HepG2 (cell line): Measurements from ENCODE around the gene EDC3. TPM values are rescaled to one million over a fixed set of nuclear protein-coding genes. Genes with fewer than 3 reads are reported as not detected.

Experiments used
- CENPBD1 ChIP-seq: sonication (generic); formaldehyde crosslinking; IDR thresholded peaks from 2 replicates; pipeline ENCODE4 v1.8.0; 2022; ENCODE audit warnings: missing genetic modification reagents, low read depth, mild to moderate bottlenecking, borderline replicate concordance
- E2F5 ChIP-seq: sonication (generic); formaldehyde crosslinking; conservative IDR thresholded peaks from 2 replicates; pipeline ENCODE4 v1.4.0; 2020; ENCODE audit warnings: missing genetic modification reagents
- NONO ChIP-seq, 2 experiments: fragments of 450-650 bp in 1 of 2; sonication (generic) in 1 of 2; formaldehyde crosslinking in 1 of 2; IDR thresholded peaks in 1 of 2; conservative IDR thresholded peaks in 1 of 2; 2 replicates each; pipeline versions ENCODE4 v1.6.1 to v1.8.0; 2017 to 2022; ENCODE audit warnings: mild to moderate bottlenecking in 1 of 2, missing genetic modification reagents in 1 of 2, moderate library complexity in 1 of 2
- RAD21 ChIP-seq: fragments of 450-650 bp; formaldehyde crosslinking; IDR thresholded peaks from 2 replicates; pipeline ENCODE4 v1.5.0; 2020; ENCODE audit warnings: mild to moderate bottlenecking
- SPEN ChIP-seq: sonication (generic); formaldehyde crosslinking; IDR thresholded peaks from 2 replicates; pipeline ENCODE4 v1.5.1; 2020; ENCODE audit warnings: low read depth, mild to moderate bottlenecking, missing genetic modification reagents
- TRAFD1 ChIP-seq: sonication (generic); formaldehyde crosslinking; IDR thresholded peaks from 2 replicates; pipeline ENCODE4 v1.5.1; 2020; ENCODE audit warnings: missing genetic modification reagents, mild to moderate bottlenecking, borderline replicate concordance
- ZBTB26 ChIP-seq: IDR thresholded peaks from 2 replicates; pipeline ENCODE4 v1.6.1; 2016; ENCODE audit warnings: missing compliant biosample characterization, missing genetic modification reagents, borderline replicate concordance
- ZNF570 ChIP-seq: sonication (generic); formaldehyde crosslinking; IDR thresholded peaks from 2 replicates; pipeline ENCODE4 v1.4.0; 2020; ENCODE audit warnings: mild to moderate bottlenecking, missing genetic modification reagents, borderline replicate concordance
- polyA plus RNA-seq, 8 experiments: library from polyadenylated mRNA; depleted of rRNA in 3 of 8; stranded (reverse) in 7 of 8; unstranded in 1 of 8; fragments of >200 nt; fragmentation: Illumina TruSeq in 4 of 8; extraction: Trizol in 4 of 8; gene quantifications; 2 replicates each; pipeline versions ENCODE4 v1.2.1 to v1.2.3, GENCODE V29; 2011 to 2016; ENCODE audit warnings: low read depth in 4 of 8, missing spikeins in 1 of 8, mixed read lengths in 1 of 8; ENCODE audit not compliant: insufficient read depth in 1 of 8
- total RNA-seq, 5 experiments: library from RNA; depleted of rRNA; stranded (reverse); fragments of >200 nt; fragmentation: Illumina TruSeq; extraction: Trizol; gene quantifications; 2 replicates each; pipeline ENCODE4 v1.2.3, GENCODE V29; 2016; ENCODE audit warnings: low read depth in 1 of 5
- TF ChIP-seq, protein P1 (sequence below): sonication (generic); formaldehyde crosslinking; IDR thresholded peaks from 2 replicates; pipeline ENCODE4 v1.9.0; 2021; ENCODE audit warnings: missing genetic modification reagents, borderline replicate concordance
- TF ChIP-seq, protein P2 (sequence below): sonication (generic); formaldehyde crosslinking; IDR thresholded peaks from 2 replicates; pipeline ENCODE4 v1.5.0; 2020; ENCODE audit warnings: missing genetic modification reagents, mild to moderate bottlenecking, borderline replicate concordance
- TF ChIP-seq, protein P3 (sequence below): sonication (generic); formaldehyde crosslinking; IDR thresholded peaks from 2 replicates; pipeline ENCODE4 v1.8.1; 2022; ENCODE audit warnings: mild to moderate bottlenecking, missing genetic modification reagents
- TF ChIP-seq, protein P4 (sequence below): sonication (generic); formaldehyde crosslinking; IDR thresholded peaks from 2 replicates; pipeline ENCODE4; 2020; ENCODE audit warnings: missing genetic modification reagents, mild to moderate bottlenecking, borderline replicate concordance

The EDC3 gene
- total and polyA plus RNA-seq, 2 of the 13 experiments (the other 11 are each of a cell fraction or from before 2014, with no cell fraction given), result 17.4 to 32.0 TPM

GRCh38 chr15:74598126-74598842 lies 97.5 kb downstream of the EDC3 start (continued):
- TF ChIP-seq NONO (IDR thresholded peaks at IDR 0.05) (no peak), NONO (CRISPR knock-in tag; conservative IDR thresholded peaks at IDR 0.05) (peak; percentile 88), RAD21 (0 out of 2 replicates have a peak, but pooled peaks have one; percentile 7), CENPBD1 (no peak), TRAFD1 (CRISPR knock-in tag) (0 out of 2 replicates have a peak, but pooled peaks have one; percentile 29), E2F5 (CRISPR knock-in tag) (0 out of 2 replicates have a peak, but pooled peaks have one; percentile 26), ZBTB26 (CRISPR knock-in tag) (peak; percentile 68; the same call in 1 of the 2 replicates), ZNF570 (CRISPR knock-in tag) (no peak), SPEN (0 out of 2 replicates have a peak, but pooled peaks have one; percentile 45)
- TF ChIP-seq, protein P1, sequence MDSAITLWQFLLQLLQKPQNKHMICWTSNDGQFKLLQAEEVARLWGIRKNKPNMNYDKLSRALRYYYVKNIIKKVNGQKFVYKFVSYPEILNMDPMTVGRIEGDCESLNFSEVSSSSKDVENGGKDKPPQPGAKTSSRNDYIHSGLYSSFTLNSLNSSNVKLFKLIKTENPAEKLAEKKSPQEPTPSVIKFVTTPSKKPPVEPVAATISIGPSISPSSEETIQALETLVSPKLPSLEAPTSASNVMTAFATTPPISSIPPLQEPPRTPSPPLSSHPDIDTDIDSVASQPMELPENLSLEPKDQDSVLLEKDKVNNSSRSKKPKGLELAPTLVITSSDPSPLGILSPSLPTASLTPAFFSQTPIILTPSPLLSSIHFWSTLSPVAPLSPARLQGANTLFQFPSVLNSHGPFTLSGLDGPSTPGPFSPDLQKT (CRISPR knock-in tag), result no peak
- TF ChIP-seq, protein P2, sequence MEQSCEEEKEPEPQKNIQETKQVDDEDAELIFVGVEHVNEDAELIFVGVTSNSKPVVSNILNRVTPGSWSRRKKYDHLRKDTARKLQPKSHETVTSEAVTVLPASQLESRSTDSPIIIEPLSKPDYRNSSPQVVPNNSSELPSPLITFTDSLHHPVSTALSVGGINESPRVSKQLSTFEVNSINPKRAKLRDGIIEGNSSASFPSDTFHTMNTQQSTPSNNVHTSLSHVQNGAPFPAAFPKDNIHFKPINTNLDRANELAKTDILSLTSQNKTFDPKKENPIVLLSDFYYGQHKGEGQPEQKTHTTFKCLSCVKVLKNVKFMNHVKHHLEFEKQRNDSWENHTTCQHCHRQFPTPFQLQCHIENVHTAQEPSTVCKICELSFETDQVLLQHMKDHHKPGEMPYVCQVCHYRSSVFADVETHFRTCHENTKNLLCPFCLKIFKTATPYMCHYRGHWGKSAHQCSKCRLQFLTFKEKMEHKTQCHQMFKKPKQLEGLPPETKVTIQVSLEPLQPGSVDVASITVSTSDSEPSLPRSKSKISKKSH, result peak; percentile 67; the same call in 1 of the 2 replicates
- TF ChIP-seq, protein P3, sequence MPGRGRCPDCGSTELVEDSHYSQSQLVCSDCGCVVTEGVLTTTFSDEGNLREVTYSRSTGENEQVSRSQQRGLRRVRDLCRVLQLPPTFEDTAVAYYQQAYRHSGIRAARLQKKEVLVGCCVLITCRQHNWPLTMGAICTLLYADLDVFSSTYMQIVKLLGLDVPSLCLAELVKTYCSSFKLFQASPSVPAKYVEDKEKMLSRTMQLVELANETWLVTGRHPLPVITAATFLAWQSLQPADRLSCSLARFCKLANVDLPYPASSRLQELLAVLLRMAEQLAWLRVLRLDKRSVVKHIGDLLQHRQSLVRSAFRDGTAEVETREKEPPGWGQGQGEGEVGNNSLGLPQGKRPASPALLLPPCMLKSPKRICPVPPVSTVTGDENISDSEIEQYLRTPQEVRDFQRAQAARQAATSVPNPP (CRISPR knock-in tag), result no peak
- TF ChIP-seq, protein P4, sequence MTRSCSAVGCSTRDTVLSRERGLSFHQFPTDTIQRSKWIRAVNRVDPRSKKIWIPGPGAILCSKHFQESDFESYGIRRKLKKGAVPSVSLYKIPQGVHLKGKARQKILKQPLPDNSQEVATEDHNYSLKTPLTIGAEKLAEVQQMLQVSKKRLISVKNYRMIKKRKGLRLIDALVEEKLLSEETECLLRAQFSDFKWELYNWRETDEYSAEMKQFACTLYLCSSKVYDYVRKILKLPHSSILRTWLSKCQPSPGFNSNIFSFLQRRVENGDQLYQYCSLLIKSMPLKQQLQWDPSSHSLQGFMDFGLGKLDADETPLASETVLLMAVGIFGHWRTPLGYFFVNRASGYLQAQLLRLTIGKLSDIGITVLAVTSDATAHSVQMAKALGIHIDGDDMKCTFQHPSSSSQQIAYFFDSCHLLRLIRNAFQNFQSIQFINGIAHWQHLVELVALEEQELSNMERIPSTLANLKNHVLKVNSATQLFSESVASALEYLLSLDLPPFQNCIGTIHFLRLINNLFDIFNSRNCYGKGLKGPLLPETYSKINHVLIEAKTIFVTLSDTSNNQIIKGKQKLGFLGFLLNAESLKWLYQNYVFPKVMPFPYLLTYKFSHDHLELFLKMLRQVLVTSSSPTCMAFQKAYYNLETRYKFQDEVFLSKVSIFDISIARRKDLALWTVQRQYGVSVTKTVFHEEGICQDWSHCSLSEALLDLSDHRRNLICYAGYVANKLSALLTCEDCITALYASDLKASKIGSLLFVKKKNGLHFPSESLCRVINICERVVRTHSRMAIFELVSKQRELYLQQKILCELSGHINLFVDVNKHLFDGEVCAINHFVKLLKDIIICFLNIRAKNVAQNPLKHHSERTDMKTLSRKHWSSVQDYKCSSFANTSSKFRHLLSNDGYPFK (CRISPR knock-in tag), result 0 out of 2 replicates have a peak, but pooled peaks have one; percentile 25
